BJ (cell line): ENCODE data around the gene RPP25. TPM values are rescaled to one million over a fixed set of nuclear protein-coding genes. Genes with fewer than 3 reads are reported as not detected.
"Not testable (repeated sequence)": the region's sequence is repeated elsewhere in the genome, so short reads cannot be mapped to it uniquely, and the experiment has no call there.

Source experiments
- CTCF ChIA-PET: fragments of 350-600 bp; formaldehyde crosslinking; extraction: SDS; loops from one replicate; lab custom pipeline; 2021; ENCODE audit warnings: antibody characterized with exemption, inconsistent platforms; lab: Yijun Ruan, JAX
- POLR2A ChIA-PET: fragments of 300-600 bp; sonication (Branson Sonifier 250); formaldehyde crosslinking; extraction: SDS; loops from one replicate; lab custom pipeline; 2021; ENCODE audit warnings: antibody characterized with exemption; lab: Charles Lee
- DNase-seq: peaks from one replicate; pipeline ENCODE4 v3.0.0-alpha.2; 2011; ENCODE audit warnings: low read depth
- H3K27me3 ChIP-seq: 2 replicates; pipeline ENCODE4 v1.6.0; 2011; ENCODE audit warnings: low read length; ENCODE audit not compliant: control insufficient read depth, insufficient read depth
- H3K36me3 ChIP-seq: 2 replicates; pipeline ENCODE4 v1.5.1; 2011; ENCODE audit warnings: low read length; ENCODE audit not compliant: control insufficient read depth, insufficient read depth
- H3K4me3 ChIP-seq: 2 replicates; pipeline ENCODE4 v1.5.1; 2011; ENCODE audit warnings: low read depth, mild to moderate bottlenecking, control low read depth, low read length
- CTCF ChIP-seq: IDR thresholded peaks from 2 replicates; pipeline ENCODE4 v1.5.1; 2011; ENCODE audit warnings: low read depth, mild to moderate bottlenecking, control low read depth, inconsistent platforms, low read length, moderate library complexity; ENCODE audit not compliant: insufficient read depth
- polyA plus RNA-seq: library from polyadenylated mRNA; depleted of rRNA; stranded (reverse); fragments of >200 nt; gene quantifications from 2 replicates; pipeline ENCODE4 v1.2.3, GENCODE V29; 2011

The RPP25 gene
- polyA plus RNA-seq, 1 experiment: 1.3 TPM

DNA sequence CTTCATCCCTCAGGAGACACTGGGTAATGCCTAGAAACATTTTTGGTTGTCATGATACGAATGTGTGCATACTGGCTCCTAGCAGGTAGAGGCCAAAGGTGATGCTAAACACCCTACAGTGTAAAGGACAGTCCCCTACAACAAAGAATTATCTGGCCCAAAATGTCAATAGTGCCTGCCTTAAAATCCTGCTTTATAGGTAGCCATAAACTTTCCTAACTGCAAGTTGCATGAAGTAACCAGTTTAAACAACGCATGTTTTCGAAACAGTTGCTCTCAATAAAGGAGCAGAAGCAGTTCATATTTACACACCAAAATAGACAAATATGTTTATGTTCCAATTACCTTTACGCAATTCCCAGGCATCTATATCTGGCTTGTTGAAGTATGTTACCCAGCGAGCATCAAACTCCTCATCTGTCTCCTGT is 27.8 kb downstream of the RPP25 start:
- TF ChIP-seq CTCF: no peak
- Histone ChIP-seq H3K27me3 (no peaks in the 10 kb centered on the region), H3K4me3 (no peak overlapping the region), H3K36me3 (peaks cover 6% of the 10 kb centered on the region)
- ChIA-PET POLR2A (no interaction called here), CTCF (interaction anchor here (1.4 kb wide), 1 partner anchor 147 kb away, joined by 3 read pairs; the partner anchor contains the start of gene CSK)
- DNase-seq: no peak

DNA sequence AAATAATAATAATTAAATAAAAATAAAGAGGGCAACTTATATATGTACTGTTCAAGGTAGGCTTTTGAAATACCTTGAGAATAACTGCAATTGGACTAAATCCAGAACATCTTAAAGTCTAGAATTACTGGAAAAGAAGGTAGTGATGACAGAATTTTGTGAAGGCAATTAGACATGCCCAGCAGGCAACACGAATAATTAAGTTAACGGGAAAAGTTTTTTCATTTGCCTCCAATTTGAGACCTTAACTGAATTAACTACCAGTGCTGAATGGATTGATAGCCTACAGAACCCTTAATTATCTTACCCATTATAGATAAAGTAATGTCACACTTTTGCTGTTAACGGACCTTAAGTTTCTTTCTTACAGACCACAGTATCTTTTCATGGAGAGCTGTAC is 32.0 kb downstream of the RPP25 start:
- ChIA-PET CTCF (interaction anchor here (1.2 kb wide), 1 partner anchor 23 kb away, joined by 5 read pairs; no protein-coding TSS in a partner anchor), POLR2A (no interaction called here)
- Histone ChIP-seq H3K36me3 (peaks cover 11% of the 10 kb centered on the region), H3K4me3 (no peak overlapping the region), H3K27me3 (no peaks in the 10 kb centered on the region)
- no peak for TF ChIP-seq CTCF
- no peak for DNase-seq

DNA sequence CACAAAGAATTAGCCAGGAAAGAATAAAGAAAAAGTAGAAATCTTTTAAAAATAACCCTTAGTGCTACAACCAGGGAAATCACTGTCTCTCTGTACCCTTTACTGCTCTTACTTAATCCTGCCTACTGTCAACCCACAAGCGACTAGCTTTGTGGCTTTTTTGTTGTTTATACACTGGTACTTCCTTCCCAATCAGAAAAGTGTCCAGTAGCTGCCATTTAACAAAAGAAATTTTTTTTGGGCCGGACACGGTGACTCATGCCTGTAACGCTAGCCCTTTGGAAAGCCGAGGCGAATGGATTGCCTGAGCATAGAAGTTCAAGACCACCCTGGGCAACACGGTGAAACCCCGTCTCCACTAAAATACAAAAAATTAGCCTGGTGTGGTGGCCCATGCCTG is 36.1 kb downstream of the RPP25 start:
- no peak overlapping the region for H3K4me3 ChIP-seq
- DNase-seq: no peak
- CTCF ChIA-PET: no interaction called here
- POLR2A ChIA-PET: no interaction called here
- H3K27me3 ChIP-seq: no peaks in the 10 kb centered on the region
- TF ChIP-seq CTCF: no peak
- H3K36me3 ChIP-seq: peaks cover 10% of the 10 kb centered on the region

- CTCF ChIA-PET: interaction anchor here (1.5 kb wide), 1 partner anchor 15 kb away, joined by 5 read pairs; no protein-coding TSS in a partner anchor
- H3K4me3 ChIP-seq: no peak overlapping the region
- no peak for DNase-seq
- POLR2A ChIA-PET: no interaction called here
- TF ChIP-seq CTCF: no peak
- H3K36me3 ChIP-seq: peaks cover 12% of the 10 kb centered on the region
- no peaks in the 10 kb centered on the region for H3K27me3 ChIP-seq
Observed at GRCh38 chr15:74917676-74918075, 38.9 kb downstream of the RPP25 start.

DNA sequence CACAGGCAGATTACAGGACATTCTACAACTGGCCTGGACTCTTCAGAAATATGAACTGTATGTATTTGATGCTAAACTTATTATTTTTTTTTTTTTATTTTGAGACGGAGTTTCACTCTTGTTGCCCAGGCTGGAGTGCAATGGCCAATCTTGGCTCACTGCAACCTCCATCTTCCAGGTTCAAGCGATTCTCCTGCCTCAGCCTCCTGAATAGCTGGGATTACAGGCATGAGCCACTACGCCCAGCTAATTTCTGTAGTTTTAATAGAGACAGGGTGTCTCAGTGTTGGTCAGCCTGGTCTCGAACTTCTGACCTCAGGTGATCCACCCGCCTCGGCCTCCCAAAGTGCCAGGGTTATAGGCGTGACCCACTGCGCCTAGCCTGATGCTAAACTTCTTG is 42.8 kb downstream of the RPP25 start:
- H3K36me3 ChIP-seq: peaks cover 12% of the 10 kb centered on the region
- H3K27me3 ChIP-seq, H3K4me3 ChIP-seq, POLR2A ChIA-PET, DNase-seq: not testable (repeated sequence)
- CTCF ChIA-PET: interaction anchor here (6.1 kb wide), 1 partner anchor 12 kb away, joined by 34 read pairs; no protein-coding TSS in a partner anchor

- Histone ChIP-seq H3K4me3 (no peak overlapping the region), H3K36me3 (peaks cover 10% of the 10 kb centered on the region), H3K27me3 (no peaks in the 10 kb centered on the region)
- ChIA-PET CTCF (interaction anchor here (6.1 kb wide), 1 partner anchor 12 kb away, joined by 34 read pairs; no protein-coding TSS in a partner anchor), POLR2A (no interaction called here)
- TF ChIP-seq CTCF: no peak
- DNase-seq: no peak
Observed at GRCh38 chr15:74913041-74913440, 43.5 kb downstream of the RPP25 start.
